BJ (cell line): ENCODE data around the gene SEZ6L. TPM values are rescaled to one million over a fixed set of nuclear protein-coding genes. Genes with fewer than 3 reads are reported as not detected.

Experiments
- CTCF ChIA-PET: fragments of 350-600 bp; formaldehyde crosslinking; extraction: SDS; loops from one replicate; lab custom pipeline; 2021; ENCODE audit warnings: antibody characterized with exemption, inconsistent platforms; lab: Yijun Ruan, JAX
- POLR2A ChIA-PET: fragments of 300-600 bp; sonication (Branson Sonifier 250); formaldehyde crosslinking; extraction: SDS; loops from one replicate; lab custom pipeline; 2021; ENCODE audit warnings: antibody characterized with exemption; lab: Charles Lee
- DNase-seq: peaks from one replicate; pipeline ENCODE4 v3.0.0-alpha.2; 2011; ENCODE audit warnings: low read depth
- H3K27me3 ChIP-seq: 2 replicates; pipeline ENCODE4 v1.6.0; 2011; ENCODE audit warnings: low read length; ENCODE audit not compliant: control insufficient read depth, insufficient read depth
- H3K36me3 ChIP-seq: 2 replicates; pipeline ENCODE4 v1.5.1; 2011; ENCODE audit warnings: low read length; ENCODE audit not compliant: control insufficient read depth, insufficient read depth
- H3K4me3 ChIP-seq: 2 replicates; pipeline ENCODE4 v1.5.1; 2011; ENCODE audit warnings: low read depth, mild to moderate bottlenecking, control low read depth, low read length
- CTCF ChIP-seq: IDR thresholded peaks from 2 replicates; pipeline ENCODE4 v1.5.1; 2011; ENCODE audit warnings: low read depth, mild to moderate bottlenecking, control low read depth, inconsistent platforms, low read length, moderate library complexity; ENCODE audit not compliant: insufficient read depth
- polyA plus RNA-seq: library from polyadenylated mRNA; depleted of rRNA; stranded (reverse); fragments of >200 nt; gene quantifications from 2 replicates; pipeline ENCODE4 v1.2.3, GENCODE V29; 2011

Gene SEZ6L
- polyA plus RNA-seq, 1 experiment, result 0.04 TPM

GRCh38 chr22:26276529-26277160 is 107.4 kb downstream of the SEZ6L start:
- TF ChIP-seq CTCF, result no peak
- Histone ChIP-seq H3K27me3 (peaks cover 1% of the 10 kb centered on the region; the same call in 1 of the 2 replicates), H3K4me3 (no peak overlapping the region), H3K36me3 (no peaks in the 10 kb centered on the region)
- DNase-seq, result no peak
- ChIA-PET POLR2A (no interaction called here), CTCF (interaction anchor here (0.7 kb wide), 1 partner anchor 109 kb away, joined by 3 read pairs; no protein-coding TSS in a partner anchor)

GRCh38 chr22:26281941-26282340 is 112.7 kb downstream of the SEZ6L start:
- DNase-seq, result no peak
- Histone ChIP-seq H3K36me3 (no peaks in the 10 kb centered on the region), H3K27me3 (no peaks in the 10 kb centered on the region), H3K4me3 (no peak overlapping the region)
- POLR2A ChIA-PET, result no interaction called here
- no peak for TF ChIP-seq CTCF
- CTCF ChIA-PET, result no interaction called here

- CTCF ChIA-PET, result no interaction called here
- DNase-seq, result no peak
- TF ChIP-seq CTCF, result no peak
- Histone ChIP-seq H3K36me3 (no peaks in the 10 kb centered on the region), H3K4me3 (no peak overlapping the region), H3K27me3 (no peaks in the 10 kb centered on the region)
- POLR2A ChIA-PET, result no interaction called here
Measured at GRCh38 chr22:26283330-26283729, 114.1 kb downstream of the SEZ6L start.

- H3K27me3 ChIP-seq, result no peaks in the 10 kb centered on the region
- no peak for TF ChIP-seq CTCF
- no peak overlapping the region for H3K4me3 ChIP-seq
- no peaks in the 10 kb centered on the region for H3K36me3 ChIP-seq
- ChIA-PET CTCF (interaction anchor here (1.2 kb wide), 1 partner anchor 9 kb away, joined by 4 read pairs; no protein-coding TSS in a partner anchor), POLR2A (no interaction called here)
- DNase-seq, result no peak
Measured at GRCh38 chr22:26285632-26286031, 116.4 kb downstream of the SEZ6L start.

- Histone ChIP-seq H3K4me3 (no peak overlapping the region), H3K36me3 (no peaks in the 10 kb centered on the region), H3K27me3 (no peaks in the 10 kb centered on the region)
- no peak for DNase-seq
- ChIA-PET CTCF (interaction anchor here (1.2 to 1.4 kb wide), 2 partner anchors 8 to 21 kb away, joined by 4 read pairs; no protein-coding TSS in a partner anchor), POLR2A (no interaction called here)
- TF ChIP-seq CTCF, result no peak
Measured at GRCh38 chr22:26286091-26286820, 117.0 kb downstream of the SEZ6L start.
